HUES6 (cell line): Measurements from ENCODE around the gene CD72.

Source experiments
- H3K27ac ChIP-seq: 2 replicates; pipeline ENCODE4 v1.7.0; 2013; ENCODE audit warnings: low read depth, mild to moderate bottlenecking, low read length, inconsistent platforms
- H3K27me3 ChIP-seq: 2 replicates; pipeline ENCODE4 v1.6.1; 2013; ENCODE audit warnings: low read length; ENCODE audit not compliant: control insufficient read depth, insufficient read depth
- H3K36me3 ChIP-seq: 2 replicates; pipeline ENCODE4 v1.6.1; 2013; ENCODE audit warnings: low read length; ENCODE audit not compliant: control insufficient read depth, insufficient read depth
- H3K4me1 ChIP-seq: 2 replicates; pipeline ENCODE4 v1.6.1; 2013; ENCODE audit warnings: low read length; ENCODE audit not compliant: control insufficient read depth, insufficient read depth
- H3K4me3 ChIP-seq: 2 replicates; pipeline ENCODE4 v1.5.1; 2013; ENCODE audit warnings: low read depth, low read length
- H3K9ac ChIP-seq: one replicate; pipeline ENCODE4 v1.6.1; 2013; ENCODE audit warnings: mild to moderate bottlenecking, low read length
- H3K9me3 ChIP-seq: 2 replicates; pipeline ENCODE4 v1.6.1; 2013; ENCODE audit warnings: low read depth, low read length; ENCODE audit not compliant: control insufficient read depth, insufficient read depth

CD72 gene

DNA sequence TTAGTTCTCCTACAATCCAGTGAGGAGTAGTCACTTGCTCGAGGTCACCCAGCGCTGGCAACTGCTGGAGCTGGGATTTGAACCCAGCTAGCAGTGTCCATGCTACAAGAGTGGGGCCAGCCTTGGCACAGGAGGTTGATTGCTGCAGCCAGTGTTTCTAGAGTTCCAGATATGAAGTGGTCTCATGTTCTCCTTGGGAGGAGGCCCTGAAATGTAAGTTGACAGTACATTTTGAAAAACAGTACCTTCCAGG lies 40.7 kb upstream of the CD72 start:
- H3K27me3 ChIP-seq: 0 out of 2 replicates have a peak, but pooled peaks cover 9% of the 10 kb centered on the region
- H3K36me3 ChIP-seq: peaks cover 31% of the 10 kb centered on the region
- H3K4me3 ChIP-seq: peak overlapping the region; percentile 89
- peaks cover 7% of the 10 kb centered on the region; the same call in 1 of the 2 replicates for H3K4me1 ChIP-seq
- peak overlapping the region; percentile 93 for H3K9ac ChIP-seq
- no peaks in the 10 kb centered on the region for H3K9me3 ChIP-seq
- H3K27ac ChIP-seq: no peak overlapping the region

- peak within 1 kb of the TSS; percentile 93 for H3K9ac ChIP-seq
- H3K4me1 ChIP-seq: peaks cover 7% of the 10 kb centered on the region; the same call in 1 of the 2 replicates
Measured at GRCh38 chr9:35658137-35658967, 40.1 kb upstream of the CD72 start, which contains the start of gene CCDC107. CCDC107 (plus strand) TSS chr9:35658292; CDS start chr9:35658380, 88 bp downstream.

DNA sequence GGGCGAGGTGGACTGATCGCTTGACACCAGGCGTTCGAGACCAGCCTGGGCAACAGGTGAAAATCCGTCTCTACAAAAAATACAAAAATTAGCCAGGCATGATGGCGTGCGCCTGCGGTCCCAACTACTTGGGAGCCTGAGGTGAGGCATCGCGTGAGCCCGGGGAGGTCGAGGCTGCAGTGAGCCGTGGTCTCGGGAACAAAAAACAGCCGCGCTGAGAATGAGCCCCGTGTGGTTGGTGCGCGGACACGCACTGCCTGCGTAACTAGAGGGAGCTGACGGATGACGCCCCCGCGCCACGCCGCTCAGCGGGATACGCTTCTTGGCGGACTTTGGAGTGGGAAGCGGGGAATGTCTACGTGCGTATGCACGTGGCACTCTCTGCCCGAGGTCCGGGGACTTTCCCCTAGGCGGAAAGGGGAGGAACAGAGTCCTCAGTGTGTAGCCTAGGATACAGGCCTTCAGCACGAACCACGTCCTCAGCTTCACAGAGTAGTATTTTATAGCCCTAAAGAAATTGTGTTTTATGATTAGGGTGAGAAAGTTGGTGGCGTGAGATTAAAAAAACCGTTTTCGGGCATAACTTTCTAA lies 39.4 kb upstream of the CD72 start, which contains the start of gene RMRP:
Gene RMRP, minus strand, starts transcription at position 474 of the 591 bp plus-strand sequence.
- 0 out of 2 replicates have a peak, but pooled peaks cover 9% of the 10 kb centered on the region for H3K27me3 ChIP-seq
- H3K27ac ChIP-seq: peak within 1 kb of the TSS; percentile 99
- no peaks in the 10 kb centered on the region for H3K9me3 ChIP-seq
- H3K4me1 ChIP-seq: peaks cover 7% of the 10 kb centered on the region; the same call in 1 of the 2 replicates
- peak within 1 kb of the TSS; percentile 89 for H3K4me3 ChIP-seq
- peak within 1 kb of the TSS; percentile 93 for H3K9ac ChIP-seq
- H3K36me3 ChIP-seq: peaks cover 22% of the 10 kb centered on the region

More at GRCh38 chr9:35658137-35658967, 40.1 kb upstream of the CD72 start, which contains the start of gene CCDC107:
- 0 out of 2 replicates have a peak, but pooled peaks cover 9% of the 10 kb centered on the region for H3K27me3 ChIP-seq
- no peaks in the 10 kb centered on the region for H3K9me3 ChIP-seq
- H3K4me3 ChIP-seq: peak within 1 kb of the TSS; percentile 89
- peak within 1 kb of the TSS; percentile 99 for H3K27ac ChIP-seq
- peaks cover 29% of the 10 kb centered on the region for H3K36me3 ChIP-seq

- Histone ChIP-seq H3K27me3 (0 out of 2 replicates have a peak, but pooled peaks cover 9% of the 10 kb centered on the region), H3K4me3 (peak overlapping the region; percentile 66), H3K27ac (no peak overlapping the region), H3K9me3 (no peaks in the 10 kb centered on the region), H3K4me1 (peaks cover 7% of the 10 kb centered on the region; the same call in 1 of the 2 replicates), H3K9ac (peak overlapping the region; percentile 55), H3K36me3 (peaks cover 15% of the 10 kb centered on the region)
Measured at GRCh38 chr9:35656831-35657545, 38.8 kb upstream of the CD72 start.

DNA sequence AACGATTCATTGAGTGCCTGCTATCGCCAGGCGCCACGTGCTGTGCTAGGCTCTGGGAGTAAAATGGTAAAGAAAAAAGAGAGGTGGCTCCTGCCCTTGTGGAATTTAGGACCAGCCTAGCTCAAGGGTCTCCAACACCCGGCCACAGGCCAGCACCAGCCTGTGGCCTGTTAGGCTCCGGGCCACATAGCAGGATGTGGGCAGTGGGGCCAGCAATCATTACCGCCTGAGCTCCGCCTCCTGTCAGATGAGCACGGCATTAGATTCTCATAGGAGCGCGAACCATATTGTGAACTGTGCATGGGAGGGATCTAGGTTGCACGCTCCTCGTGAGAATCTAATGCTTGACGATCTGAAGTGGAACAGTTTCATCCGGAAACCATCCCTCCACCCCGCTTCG lies 38.1 kb upstream of the CD72 start:
- Histone ChIP-seq H3K27me3 (0 out of 2 replicates have a peak, but pooled peaks cover 9% of the 10 kb centered on the region), H3K36me3 (peaks cover 11% of the 10 kb centered on the region), H3K27ac (no peak overlapping the region), H3K4me1 (peaks cover 7% of the 10 kb centered on the region; the same call in 1 of the 2 replicates), H3K9ac (no peak overlapping the region), H3K4me3 (no peak overlapping the region), H3K9me3 (no peaks in the 10 kb centered on the region)

DNA sequence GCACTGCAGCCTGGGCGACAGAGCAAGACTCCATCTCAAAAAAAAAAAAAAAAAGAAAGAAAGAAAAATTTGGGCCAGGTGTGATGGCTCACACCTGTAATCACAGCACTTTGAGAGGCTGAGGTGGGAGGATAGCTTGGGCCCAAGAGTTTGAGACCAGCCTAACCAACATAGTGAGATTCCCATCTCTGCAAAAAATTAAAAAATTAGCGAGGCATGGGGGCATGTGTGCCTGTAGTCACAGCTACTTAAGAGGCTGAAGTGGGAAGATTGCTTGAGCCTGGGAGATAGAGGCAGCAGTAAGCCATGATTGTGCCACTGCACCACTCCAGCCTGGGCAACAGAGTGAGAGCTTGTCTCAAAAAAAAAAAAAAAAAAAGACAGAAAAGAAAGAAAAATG lies 35.4 kb upstream of the CD72 start:
- H3K27me3 ChIP-seq: peaks cover 9% of the 10 kb centered on the region; the same call in 1 of the 2 replicates
- no peak overlapping the region for H3K27ac ChIP-seq
- H3K9me3 ChIP-seq: no peaks in the 10 kb centered on the region
- peaks cover 16% of the 10 kb centered on the region for H3K4me1 ChIP-seq
- no peaks in the 10 kb centered on the region for H3K36me3 ChIP-seq
- no peak overlapping the region for H3K4me3 ChIP-seq
- no peak overlapping the region for H3K9ac ChIP-seq

DNA sequence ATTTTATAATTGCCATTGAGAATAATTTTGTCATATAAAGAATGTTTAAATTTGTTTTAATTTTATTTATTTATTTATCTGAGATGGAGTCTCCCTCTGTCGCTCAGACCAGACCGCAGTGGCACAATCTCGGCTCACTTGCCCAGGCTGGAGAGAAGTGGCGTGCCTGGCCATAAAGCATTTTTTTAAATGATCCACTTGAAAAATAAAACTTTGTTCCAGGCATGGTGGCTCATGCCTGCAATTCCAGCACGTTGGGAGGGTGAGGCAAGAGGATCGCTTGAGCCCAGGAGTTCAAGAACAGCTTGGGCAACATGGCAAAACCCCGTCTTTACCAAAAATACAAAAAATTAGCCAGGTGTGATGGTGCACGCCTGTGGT lies 34.6 kb upstream of the CD72 start:
- H3K4me3 ChIP-seq: no peak overlapping the region
- H3K27me3 ChIP-seq: peaks cover 9% of the 10 kb centered on the region; the same call in 1 of the 2 replicates
- peaks cover 16% of the 10 kb centered on the region for H3K4me1 ChIP-seq
- H3K9ac ChIP-seq: no peak overlapping the region
- H3K27ac ChIP-seq: no peak overlapping the region
- H3K36me3 ChIP-seq: no peaks in the 10 kb centered on the region
- H3K9me3 ChIP-seq: no peaks in the 10 kb centered on the region

DNA sequence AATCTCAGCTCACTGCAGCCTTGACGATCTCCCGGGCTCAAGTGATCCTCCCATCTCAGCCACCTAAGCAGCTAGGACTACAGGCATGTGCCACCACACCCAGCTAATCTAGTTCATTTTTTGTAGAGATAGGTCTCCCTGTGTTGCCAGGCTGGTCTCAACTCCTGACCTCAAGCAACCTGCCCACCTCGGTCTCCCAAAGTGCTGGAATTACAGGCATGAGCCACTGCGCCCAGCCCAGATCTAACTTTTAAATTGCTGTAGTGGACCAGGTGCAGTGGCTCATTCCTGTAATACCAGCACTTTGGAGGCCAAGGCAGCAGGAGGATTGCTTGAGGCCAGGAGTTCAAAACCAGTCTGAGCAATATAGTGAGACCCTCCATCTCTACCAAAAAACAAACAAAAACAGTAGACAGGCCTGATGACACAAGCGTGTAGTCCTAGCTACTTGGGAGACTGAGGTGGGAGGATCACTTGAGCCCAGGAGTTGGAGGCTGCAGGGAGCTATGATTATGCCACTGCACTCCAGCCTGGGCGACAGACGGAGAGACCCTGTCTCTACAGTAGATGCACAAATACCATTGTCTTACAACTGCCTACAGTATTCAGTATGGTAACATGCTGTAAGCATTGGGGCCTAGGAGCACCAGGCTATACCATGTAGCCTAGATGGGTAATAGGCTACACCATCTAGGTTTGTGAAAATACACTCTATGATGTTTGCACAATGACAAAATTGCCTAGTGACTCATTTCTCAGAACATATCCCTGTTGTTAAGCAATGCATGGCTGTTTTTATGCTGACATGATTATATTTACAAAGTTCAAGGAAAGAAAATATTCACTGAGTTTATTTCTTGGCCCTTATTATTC lies 34.0 kb upstream of the CD72 start:
- Histone ChIP-seq H3K9ac (no peak overlapping the region), H3K27ac (no peak overlapping the region), H3K4me1 (peaks cover 19% of the 10 kb centered on the region), H3K4me3 (no peak overlapping the region), H3K27me3 (peaks cover 12% of the 10 kb centered on the region; the same call in 1 of the 2 replicates), H3K9me3 (no peaks in the 10 kb centered on the region), H3K36me3 (no peaks in the 10 kb centered on the region)

- no peak within 1 kb of the TSS for H3K27ac ChIP-seq
- H3K9me3 ChIP-seq: no peaks in the 10 kb centered on the region
- H3K9ac ChIP-seq: no peak within 1 kb of the TSS
- peaks cover 21% of the 10 kb centered on the region for H3K4me1 ChIP-seq
- H3K4me3 ChIP-seq: 0 out of 2 replicates have a peak within 1 kb of the TSS, but pooled peaks have one; percentile 25
- H3K36me3 ChIP-seq: no peaks in the 10 kb centered on the region
- peaks cover 3% of the 10 kb centered on the region; the same call in 1 of the 2 replicates for H3K27me3 ChIP-seq
Measured at GRCh38 chr9:35650341-35651158, 32.3 kb upstream of the CD72 start, which contains the start of gene SIT1. SIT1 (minus strand) TSS chr9:35650931; CDS start chr9:35650853, 78 bp downstream.
